Liver (tissue), 9 donors: ENCODE results near the gene ACVR2A. TPM values are rescaled to one million over a fixed set of nuclear protein-coding genes. Genes with fewer than 3 reads are reported as not detected.

Experiments
- DNase-seq: peaks from one replicate; pipeline ENCODE4 v3.0.0-alpha.2; 2017; ENCODE audit warnings: low spot score
- H3K27ac ChIP-seq, 2 donors: one replicate each; pipeline ENCODE4 v1.7.0; 2013; ENCODE audit warnings: inconsistent platforms in 2 of 2, low read length in 2 of 2, control low read depth in 1 of 2, low read depth in 1 of 2, mild to moderate bottlenecking in 1 of 2
- H3K27me3 ChIP-seq, 4 donors: one replicate each; pipeline versions ENCODE4 v1.6.1 to v1.7.0; 2013; ENCODE audit warnings: low read length in 3 of 4, inconsistent platforms in 1 of 4, mild to moderate bottlenecking in 1 of 4, moderate library complexity in 1 of 4; ENCODE audit not compliant: control insufficient read depth in 4 of 4, insufficient read depth in 4 of 4
- H3K36me3 ChIP-seq, 4 donors: one replicate each; pipeline versions ENCODE4 v1.6.1 to v1.7.0; 2013; ENCODE audit warnings: low read length in 3 of 4, mild to moderate bottlenecking in 3 of 4, low read depth in 1 of 4, moderate library complexity in 1 of 4; ENCODE audit not compliant: control insufficient read depth in 4 of 4, insufficient read depth in 3 of 4
- H3K4me1 ChIP-seq, 4 donors: one replicate each; pipeline versions ENCODE4 v1.6.1 to v1.7.0; 2013; ENCODE audit warnings: low read length in 3 of 4, mild to moderate bottlenecking in 3 of 4, moderate library complexity in 1 of 4; ENCODE audit not compliant: control insufficient read depth in 4 of 4, insufficient read depth in 4 of 4
- H3K4me3 ChIP-seq, 3 donors: one replicate each; pipeline versions ENCODE4 v1.6.1 to v1.7.0; 2013; ENCODE audit warnings: low read length in 3 of 3, control low read depth in 1 of 3, low read depth in 1 of 3, mild to moderate bottlenecking in 1 of 3
- H3K9ac ChIP-seq, 2 donors: one replicate each; pipeline ENCODE4 v1.7.0; 2013; ENCODE audit warnings: low read length in 2 of 2, mild to moderate bottlenecking in 2 of 2, moderate library complexity in 2 of 2, control low read depth in 1 of 2, low read depth in 1 of 2
- H3K9me3 ChIP-seq, 4 donors: one replicate each; pipeline versions ENCODE4 v1.6.1 to v1.7.0; 2013; ENCODE audit warnings: low read length in 3 of 4; ENCODE audit not compliant: control insufficient read depth in 4 of 4
- EGR1 ChIP-seq, 2 donors: IDR thresholded peaks; 2 replicates each; pipeline ENCODE4 v1.6.1; 2016 to 2018; ENCODE audit warnings: antibody characterized with exemption in 2 of 2, low read depth in 2 of 2
- FOXA1 ChIP-seq: IDR thresholded peaks from 2 replicates; pipeline ENCODE4 v1.6.1; 2016; ENCODE audit warnings: antibody characterized with exemption
- FOXA2 ChIP-seq: IDR thresholded peaks from 2 replicates; pipeline ENCODE4 v1.6.1; 2016; ENCODE audit warnings: antibody characterized with exemption
- GABPA ChIP-seq, 2 donors: IDR thresholded peaks in 1 of 2; conservative IDR thresholded peaks in 1 of 2; 2 replicates each; pipeline ENCODE4 v1.6.1; 2016; ENCODE audit warnings: antibody characterized with exemption in 2 of 2, mild to moderate bottlenecking in 1 of 2, moderate library complexity in 1 of 2
- HNF4A ChIP-seq, 2 donors: conservative IDR thresholded peaks; 2 replicates each; pipeline ENCODE4 v1.6.1; 2016; ENCODE audit warnings: antibody characterized with exemption in 2 of 2, mild to moderate bottlenecking in 2 of 2
- HNF4G ChIP-seq: IDR thresholded peaks from 2 replicates; pipeline ENCODE4 v1.6.1; 2016; ENCODE audit warnings: antibody characterized with exemption
- JUND ChIP-seq, 2 donors: IDR thresholded peaks; 2 replicates each; pipeline ENCODE4 v1.6.1; 2016; ENCODE audit warnings: antibody characterized with exemption in 2 of 2
- RAD21 ChIP-seq, 2 donors: IDR thresholded peaks; 2 replicates each; pipeline ENCODE4 v1.6.1; 2016; ENCODE audit warnings: antibody characterized with exemption in 2 of 2, mild to moderate bottlenecking in 2 of 2
- RXRA ChIP-seq, 2 donors: IDR thresholded peaks; 2 replicates each; pipeline ENCODE4 v1.6.1; 2017 to 2018; ENCODE audit warnings: antibody characterized with exemption in 2 of 2, mild to moderate bottlenecking in 1 of 2
- SP1 ChIP-seq: IDR thresholded peaks from 2 replicates; pipeline ENCODE4 v1.6.1; 2018; ENCODE audit warnings: antibody characterized with exemption, mild to moderate bottlenecking
- TAF1 ChIP-seq: conservative IDR thresholded peaks from 2 replicates; pipeline ENCODE4 v1.6.1; 2016; ENCODE audit warnings: antibody characterized with exemption, mild to moderate bottlenecking
- YY1 ChIP-seq: IDR thresholded peaks from 2 replicates; pipeline ENCODE4 v1.6.1; 2016; ENCODE audit warnings: antibody characterized with exemption, mild to moderate bottlenecking
- WGBS: extraction: QIAGEN DNeasy Blood & Tissue Kit; methylation state at CpG from one replicate; pipeline ENCODE4 v1.1.7; 2013; 5-methylcytosine and 5-hydroxymethylcytosine counted together
- polyA plus RNA-seq, 2 donors: library from polyadenylated mRNA; stranded (reverse) in 1 of 2; unstranded in 1 of 2; fragments of 200-250 nt in 1 of 2; fragments of >200 nt in 1 of 2; fragmentation: Nextera tagmentation in 1 of 2; extraction: Ambion mirVana in 1 of 2; gene quantifications; one replicate each; pipeline versions ENCODE4 v1.2.1 to v1.2.3, GENCODE V29; 2013 to 2015
- total RNA-seq, 2 donors: library from RNA; depleted of rRNA; stranded (reverse); fragments of >200 nt; gene quantifications; one replicate each; pipeline ENCODE4 v1.2.3, GENCODE V29; 2014
- TF ChIP-seq, protein P1 (sequence below): IDR thresholded peaks from 2 replicates; pipeline ENCODE4 v1.6.1; 2016; ENCODE audit warnings: antibody characterized with exemption
- TF ChIP-seq, protein P2 (sequence below): IDR thresholded peaks from 2 replicates; pipeline ENCODE4 v1.6.1; 2016; ENCODE audit warnings: antibody characterized with exemption
- TF ChIP-seq, protein P3 (sequence below): IDR thresholded peaks from 2 replicates; pipeline ENCODE4 v1.6.1; 2016; ENCODE audit warnings: antibody characterized with exemption, mild to moderate bottlenecking
- TF ChIP-seq, protein P4 (sequence below): fragments of 150-350 bp; IDR thresholded peaks from 2 replicates; pipeline ENCODE4 v1.5.1; 2017; ENCODE audit warnings: improper control_type of control experiment, low read depth, low read length; ENCODE audit not compliant: missing input control
- TF ChIP-seq, protein P5 (sequence below): IDR thresholded peaks from 2 replicates; pipeline ENCODE4 v1.6.1; 2016; ENCODE audit warnings: antibody characterized with exemption
- donor health status: healthy.
- donor health status: healthy.
- donor health status: healthy.
- donor health status: healthy.
- donor health status: healthy.

ACVR2A gene
- total and polyA plus RNA-seq, 4 donors, result 2.2 to 9.5 (median 6.3) TPM

DNA sequence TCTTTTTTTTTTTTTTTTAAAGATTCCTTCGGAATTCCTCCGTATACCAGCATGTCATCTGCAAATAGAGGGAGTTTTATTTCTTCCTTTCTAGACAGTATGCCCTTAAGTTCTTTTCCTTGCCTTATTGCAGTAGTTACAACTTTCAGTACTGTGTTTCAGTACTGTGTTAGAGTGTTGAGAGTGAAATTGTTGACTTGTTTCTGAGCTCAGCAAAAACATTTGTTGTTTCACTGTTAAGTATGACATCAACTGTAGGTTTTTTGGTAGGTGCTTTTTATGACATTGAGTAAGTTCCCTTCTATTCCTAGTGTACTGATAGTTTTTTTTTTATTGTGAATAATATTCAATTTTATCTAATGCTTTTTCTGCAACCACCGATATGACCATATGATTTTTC lies 43.9 kb downstream of the ACVR2A start:
- Histone ChIP-seq H3K4me1 (peaks cover 0 to 15% (median 5%) of the 10 kb centered on the region in 4 donors), H3K27me3 (no peaks in the 10 kb centered on the region), H3K4me3 (peak overlapping the region in 1 of 3 donors; percentile 15), H3K9ac (no peak overlapping the region), H3K9me3 (no peaks in the 10 kb centered on the region), H3K36me3 (no peaks in the 10 kb centered on the region), H3K27ac (no peak overlapping the region)
- 65% methylated on average over 3 of the region's 3 CpGs for WGBS
- TF ChIP-seq FOXA1, result no peak
- DNase-seq, result no peak

DNA sequence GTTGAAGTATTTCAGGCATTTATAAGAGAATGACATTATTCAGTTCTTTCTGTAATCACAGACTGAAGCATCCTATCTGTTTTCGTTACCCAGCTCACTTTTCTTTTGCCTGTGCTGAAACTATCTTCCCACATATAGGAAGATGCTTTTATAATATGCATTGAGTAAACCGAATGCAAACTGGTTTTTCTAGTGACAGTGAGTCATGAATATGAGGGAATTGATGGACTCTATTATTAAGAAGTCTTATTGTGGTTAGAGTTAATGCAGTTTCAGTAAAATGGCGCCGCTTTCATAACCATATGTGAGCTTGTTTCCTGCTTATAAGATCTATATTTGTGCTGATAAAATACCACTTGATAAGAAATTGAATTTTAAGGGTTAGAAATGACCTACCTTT lies 59.2 kb downstream of the ACVR2A start:
- Histone ChIP-seq H3K4me1 (no peaks in the 10 kb centered on the region), H3K27me3 (no peaks in the 10 kb centered on the region), H3K4me3 (no peak overlapping the region), H3K9ac (no peak overlapping the region), H3K9me3 (no peaks in the 10 kb centered on the region), H3K36me3 (peaks cover 0 to 4% (median under 1%) of the 10 kb centered on the region in 4 donors), H3K27ac (no peak overlapping the region)
- TF ChIP-seq GABPA (IDR thresholded peaks at IDR 0.05 in 1 of 2, conservative IDR thresholded peaks at IDR 0.05 in 1 of 2) (no peak), FOXA1 (no peak), JUND (IDR thresholded peaks at IDR 0.05) (no peak), SP1 (no peak), RXRA (IDR thresholded peaks at IDR 0.05) (no peak), EGR1 (IDR thresholded peaks at IDR 0.05; ENCODE audit: low read depth in 2 of 2) (no peak), YY1 (no peak)
- TF ChIP-seq, protein P1, sequence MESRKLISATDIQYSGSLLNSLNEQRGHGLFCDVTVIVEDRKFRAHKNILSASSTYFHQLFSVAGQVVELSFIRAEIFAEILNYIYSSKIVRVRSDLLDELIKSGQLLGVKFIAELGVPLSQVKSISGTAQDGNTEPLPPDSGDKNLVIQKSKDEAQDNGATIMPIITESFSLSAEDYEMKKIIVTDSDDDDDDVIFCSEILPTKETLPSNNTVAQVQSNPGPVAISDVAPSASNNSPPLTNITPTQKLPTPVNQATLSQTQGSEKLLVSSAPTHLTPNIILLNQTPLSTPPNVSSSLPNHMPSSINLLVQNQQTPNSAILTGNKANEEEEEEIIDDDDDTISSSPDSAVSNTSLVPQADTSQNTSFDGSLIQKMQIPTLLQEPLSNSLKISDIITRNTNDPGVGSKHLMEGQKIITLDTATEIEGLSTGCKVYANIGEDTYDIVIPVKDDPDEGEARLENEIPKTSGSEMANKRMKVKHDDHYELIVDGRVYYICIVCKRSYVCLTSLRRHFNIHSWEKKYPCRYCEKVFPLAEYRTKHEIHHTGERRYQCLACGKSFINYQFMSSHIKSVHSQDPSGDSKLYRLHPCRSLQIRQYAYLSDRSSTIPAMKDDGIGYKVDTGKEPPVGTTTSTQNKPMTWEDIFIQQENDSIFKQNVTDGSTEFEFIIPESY, result no peak
- no peak for DNase-seq
- WGBS, result 94% methylated on average over 4 of the region's 4 CpGs

DNA sequence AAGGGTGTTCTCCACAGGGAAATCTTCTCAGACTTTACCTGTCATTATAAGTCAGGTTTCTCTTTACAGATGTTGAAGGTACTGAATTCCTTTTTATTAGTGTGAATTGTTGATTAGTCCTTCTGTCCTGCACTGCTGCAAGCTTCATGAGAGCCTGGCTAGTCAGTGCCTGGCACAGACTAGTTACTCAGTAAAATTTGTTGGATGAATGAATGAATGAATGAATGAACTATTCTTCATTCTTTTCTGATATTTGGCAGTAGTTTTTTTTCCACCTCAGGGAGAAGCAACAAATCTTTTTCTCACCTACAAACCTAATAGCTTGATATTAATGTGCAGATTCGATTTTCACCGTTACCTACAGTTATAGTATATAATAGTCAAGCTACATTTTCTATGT lies 64.3 kb downstream of the ACVR2A start:
- Histone ChIP-seq H3K4me3 (no peak overlapping the region), H3K36me3 (peaks cover 0 to 1% (median 0%) of the 10 kb centered on the region in 4 donors), H3K9ac (no peak overlapping the region), H3K4me1 (no peaks in the 10 kb centered on the region), H3K27ac (no peak overlapping the region), H3K9me3 (no peaks in the 10 kb centered on the region), H3K27me3 (no peaks in the 10 kb centered on the region)
- WGBS, result 95% methylated on average over 2 of the region's 2 CpGs
- DNase-seq, result no peak
- TF ChIP-seq, protein P2, sequence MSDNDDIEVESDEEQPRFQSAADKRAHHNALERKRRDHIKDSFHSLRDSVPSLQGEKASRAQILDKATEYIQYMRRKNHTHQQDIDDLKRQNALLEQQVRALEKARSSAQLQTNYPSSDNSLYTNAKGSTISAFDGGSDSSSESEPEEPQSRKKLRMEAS, result no peak
- TF ChIP-seq EGR1 (IDR thresholded peaks at IDR 0.05; ENCODE audit: low read depth in 2 of 2) (no peak), FOXA1 (no peak), TAF1 (no peak), JUND (IDR thresholded peaks at IDR 0.05) (no peak), YY1 (no peak), FOXA2 (no peak), HNF4A (conservative IDR thresholded peaks at IDR 0.05) (no peak), RAD21 (IDR thresholded peaks at IDR 0.05) (no peak), GABPA (IDR thresholded peaks at IDR 0.05 in 1 of 2, conservative IDR thresholded peaks at IDR 0.05 in 1 of 2) (no peak), HNF4G (no peak), RXRA (IDR thresholded peaks at IDR 0.05) (no peak)
- TF ChIP-seq, protein P3, sequence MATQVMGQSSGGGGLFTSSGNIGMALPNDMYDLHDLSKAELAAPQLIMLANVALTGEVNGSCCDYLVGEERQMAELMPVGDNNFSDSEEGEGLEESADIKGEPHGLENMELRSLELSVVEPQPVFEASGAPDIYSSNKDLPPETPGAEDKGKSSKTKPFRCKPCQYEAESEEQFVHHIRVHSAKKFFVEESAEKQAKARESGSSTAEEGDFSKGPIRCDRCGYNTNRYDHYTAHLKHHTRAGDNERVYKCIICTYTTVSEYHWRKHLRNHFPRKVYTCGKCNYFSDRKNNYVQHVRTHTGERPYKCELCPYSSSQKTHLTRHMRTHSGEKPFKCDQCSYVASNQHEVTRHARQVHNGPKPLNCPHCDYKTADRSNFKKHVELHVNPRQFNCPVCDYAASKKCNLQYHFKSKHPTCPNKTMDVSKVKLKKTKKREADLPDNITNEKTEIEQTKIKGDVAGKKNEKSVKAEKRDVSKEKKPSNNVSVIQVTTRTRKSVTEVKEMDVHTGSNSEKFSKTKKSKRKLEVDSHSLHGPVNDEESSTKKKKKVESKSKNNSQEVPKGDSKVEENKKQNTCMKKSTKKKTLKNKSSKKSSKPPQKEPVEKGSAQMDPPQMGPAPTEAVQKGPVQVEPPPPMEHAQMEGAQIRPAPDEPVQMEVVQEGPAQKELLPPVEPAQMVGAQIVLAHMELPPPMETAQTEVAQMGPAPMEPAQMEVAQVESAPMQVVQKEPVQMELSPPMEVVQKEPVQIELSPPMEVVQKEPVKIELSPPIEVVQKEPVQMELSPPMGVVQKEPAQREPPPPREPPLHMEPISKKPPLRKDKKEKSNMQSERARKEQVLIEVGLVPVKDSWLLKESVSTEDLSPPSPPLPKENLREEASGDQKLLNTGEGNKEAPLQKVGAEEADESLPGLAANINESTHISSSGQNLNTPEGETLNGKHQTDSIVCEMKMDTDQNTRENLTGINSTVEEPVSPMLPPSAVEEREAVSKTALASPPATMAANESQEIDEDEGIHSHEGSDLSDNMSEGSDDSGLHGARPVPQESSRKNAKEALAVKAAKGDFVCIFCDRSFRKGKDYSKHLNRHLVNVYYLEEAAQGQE, result no peak
- TF ChIP-seq, protein P1, result no peak
- TF ChIP-seq, protein P4, sequence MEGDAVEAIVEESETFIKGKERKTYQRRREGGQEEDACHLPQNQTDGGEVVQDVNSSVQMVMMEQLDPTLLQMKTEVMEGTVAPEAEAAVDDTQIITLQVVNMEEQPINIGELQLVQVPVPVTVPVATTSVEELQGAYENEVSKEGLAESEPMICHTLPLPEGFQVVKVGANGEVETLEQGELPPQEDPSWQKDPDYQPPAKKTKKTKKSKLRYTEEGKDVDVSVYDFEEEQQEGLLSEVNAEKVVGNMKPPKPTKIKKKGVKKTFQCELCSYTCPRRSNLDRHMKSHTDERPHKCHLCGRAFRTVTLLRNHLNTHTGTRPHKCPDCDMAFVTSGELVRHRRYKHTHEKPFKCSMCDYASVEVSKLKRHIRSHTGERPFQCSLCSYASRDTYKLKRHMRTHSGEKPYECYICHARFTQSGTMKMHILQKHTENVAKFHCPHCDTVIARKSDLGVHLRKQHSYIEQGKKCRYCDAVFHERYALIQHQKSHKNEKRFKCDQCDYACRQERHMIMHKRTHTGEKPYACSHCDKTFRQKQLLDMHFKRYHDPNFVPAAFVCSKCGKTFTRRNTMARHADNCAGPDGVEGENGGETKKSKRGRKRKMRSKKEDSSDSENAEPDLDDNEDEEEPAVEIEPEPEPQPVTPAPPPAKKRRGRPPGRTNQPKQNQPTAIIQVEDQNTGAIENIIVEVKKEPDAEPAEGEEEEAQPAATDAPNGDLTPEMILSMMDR, result no peak
- TF ChIP-seq, protein P5, sequence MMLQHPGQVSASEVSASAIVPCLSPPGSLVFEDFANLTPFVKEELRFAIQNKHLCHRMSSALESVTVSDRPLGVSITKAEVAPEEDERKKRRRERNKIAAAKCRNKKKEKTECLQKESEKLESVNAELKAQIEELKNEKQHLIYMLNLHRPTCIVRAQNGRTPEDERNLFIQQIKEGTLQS, result no peak
